GM18870 (cell line): Measurements from ENCODE around the gene STAG1.
"Not testable (repeated sequence)": the region's sequence is repeated elsewhere in the genome, so short reads cannot be mapped to it uniquely, and the experiment has no call there.

Experiments
- ATAC-seq: cut with Tn5 transposase; IDR thresholded peaks from one replicate; pipeline ENCODE4 v1.9.1; 2021; ENCODE audit warnings: moderate library complexity; ENCODE audit not compliant: unreplicated experiment

The STAG1 gene

DNA sequence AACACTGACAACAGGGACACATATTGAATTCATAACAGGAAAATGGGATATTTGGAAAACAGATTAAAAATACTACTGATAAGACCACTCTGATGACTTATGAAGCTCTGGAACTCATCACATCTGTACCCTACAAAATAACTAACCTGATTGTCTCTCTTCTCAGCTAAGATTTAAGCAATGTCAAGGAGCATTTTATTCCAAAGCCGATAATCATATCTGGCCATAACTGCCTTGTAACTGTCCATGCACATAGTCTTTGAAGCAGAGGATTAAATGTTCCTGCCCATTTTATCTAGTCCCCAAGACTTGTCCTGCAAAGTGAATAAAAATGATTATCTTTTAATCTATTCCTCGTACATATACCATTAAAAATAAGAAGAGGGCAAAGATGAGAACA lies 234.1 kb downstream of the STAG1 start:
- ATAC-seq = no peak

DNA sequence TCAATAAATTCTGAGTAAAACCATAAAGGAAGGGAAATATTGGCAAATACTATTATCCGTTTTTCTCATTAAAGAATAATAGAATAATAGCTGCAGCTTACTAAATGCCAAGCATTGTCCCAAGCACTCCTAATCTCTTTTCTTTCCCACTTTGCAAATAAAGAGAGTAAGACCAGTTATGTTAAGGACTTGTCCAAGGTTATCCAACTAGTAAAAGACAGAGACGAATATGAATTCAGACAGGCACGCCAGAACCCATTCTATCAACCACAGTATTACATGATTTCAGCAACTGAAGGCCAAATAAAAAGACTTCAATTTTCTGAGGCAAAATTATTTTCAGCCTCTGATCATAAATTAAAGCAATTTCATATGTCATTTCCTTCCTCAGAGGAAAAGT lies 235.5 kb downstream of the STAG1 start:
- no peak for ATAC-seq

DNA sequence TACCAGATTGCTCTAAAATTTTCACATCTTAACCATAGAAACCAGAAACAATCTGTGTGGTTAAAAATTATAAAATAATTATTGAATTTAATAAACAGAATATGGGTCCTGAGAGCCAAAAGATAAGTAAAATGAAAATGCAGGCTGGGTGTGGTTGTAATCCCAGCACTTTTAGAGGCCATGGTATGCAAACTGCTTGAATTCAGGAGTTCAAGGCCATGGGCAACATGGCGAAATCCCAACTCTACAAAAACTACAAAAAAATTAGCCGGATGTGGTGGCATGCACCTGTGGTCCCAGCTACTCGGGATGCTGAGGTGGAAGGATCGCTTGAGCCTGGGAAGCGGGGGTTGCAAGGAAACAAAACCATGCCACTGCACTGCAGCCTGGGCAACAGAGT lies 236.1 kb downstream of the STAG1 start:
- ATAC-seq = no peak

DNA sequence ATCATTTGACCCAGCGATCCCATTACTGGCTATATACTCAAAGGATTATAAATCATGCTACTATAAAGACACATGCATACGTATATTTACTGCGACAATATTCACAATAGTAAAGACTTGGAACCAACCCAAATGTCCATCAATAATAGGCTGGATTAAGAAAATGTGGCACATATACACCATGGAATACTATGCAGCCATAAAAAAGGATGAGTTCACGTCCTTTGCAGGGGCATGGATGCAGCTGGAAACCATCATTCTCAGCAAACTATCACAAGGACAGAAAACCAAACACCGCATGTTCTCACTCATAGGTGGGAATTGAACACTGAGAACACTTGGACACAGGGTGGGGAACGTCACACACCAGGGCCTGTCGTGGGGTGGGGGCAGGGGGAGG lies 237.6 kb downstream of the STAG1 start:
- ATAC-seq = not testable (repeated sequence)

DNA sequence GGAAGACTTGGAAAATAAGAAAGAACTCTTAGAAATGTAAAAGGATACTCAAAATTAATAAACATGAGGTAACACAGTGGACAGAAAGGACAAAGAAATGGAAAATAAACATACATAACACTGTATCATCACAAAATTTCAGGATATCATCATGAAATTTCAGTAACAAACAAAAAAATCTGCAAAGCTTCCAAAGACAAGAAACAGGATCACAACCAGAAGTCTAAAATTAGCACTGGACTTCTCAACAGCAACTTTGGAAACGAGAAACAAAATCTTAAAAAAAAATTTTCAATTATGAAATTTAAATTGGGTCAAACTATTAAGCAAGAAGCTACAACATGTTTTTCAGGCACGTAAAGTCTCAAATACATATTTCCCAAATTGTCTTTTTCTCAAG lies 238.8 kb downstream of the STAG1 start:
- ATAC-seq = no peak

DNA sequence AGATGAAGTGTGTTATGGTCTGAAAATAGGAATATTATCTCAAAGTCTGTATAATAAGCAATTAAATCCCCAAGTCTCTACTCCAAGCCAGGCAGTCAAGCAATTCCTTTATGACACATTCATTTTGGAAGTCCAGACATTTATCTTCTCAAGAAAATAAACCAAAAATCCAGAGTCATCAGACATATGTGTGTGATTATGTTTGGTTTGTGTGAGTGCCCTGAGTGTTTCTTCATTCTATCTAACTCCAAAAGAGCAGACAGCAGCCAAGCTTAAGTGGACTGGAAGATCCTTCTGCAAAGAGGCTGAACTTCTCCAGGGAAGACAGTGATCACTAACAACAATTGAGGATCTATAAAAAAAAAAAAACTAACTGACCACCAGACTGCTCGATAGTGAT lies 239.8 kb downstream of the STAG1 start:
- ATAC-seq = no peak

DNA sequence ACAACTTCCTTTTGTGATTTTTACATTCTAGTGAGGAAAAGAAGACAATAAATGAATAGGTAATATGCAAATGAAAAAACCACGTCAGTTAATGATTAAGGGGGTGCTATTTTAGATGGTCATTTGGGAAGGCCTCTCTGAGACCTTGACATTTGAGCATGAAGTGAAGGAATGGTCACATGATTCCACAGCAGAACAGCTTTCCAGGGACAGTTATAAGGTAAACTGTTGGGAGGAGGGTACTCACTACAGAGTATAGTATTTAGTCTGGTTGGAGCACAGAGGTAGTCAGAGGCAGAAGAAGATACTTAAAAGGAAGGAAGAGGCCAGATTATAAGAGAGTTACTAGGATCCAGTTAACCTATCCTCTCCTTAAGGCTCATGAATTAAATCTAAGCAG lies 246.5 kb downstream of the STAG1 start:
- ATAC-seq = no peak

DNA sequence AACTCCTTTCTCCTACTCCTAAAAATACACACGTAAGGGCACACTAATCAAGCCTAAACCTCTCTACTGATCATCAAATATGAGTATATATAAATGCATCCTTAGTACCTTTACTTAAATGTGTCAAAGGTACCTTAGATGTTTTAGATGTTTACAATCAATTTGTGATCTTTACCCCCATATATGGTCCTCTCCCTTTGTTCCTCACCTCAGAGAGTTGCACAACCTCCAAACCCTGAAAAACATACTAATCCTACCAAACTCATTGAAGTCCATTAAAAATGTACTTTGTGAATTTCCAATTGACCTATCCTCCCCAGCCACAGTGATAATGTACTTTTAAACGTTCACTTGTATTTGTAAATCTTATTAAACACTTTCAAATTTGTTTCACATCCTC lies 249.1 kb downstream of the STAG1 start:
- no peak for ATAC-seq

DNA sequence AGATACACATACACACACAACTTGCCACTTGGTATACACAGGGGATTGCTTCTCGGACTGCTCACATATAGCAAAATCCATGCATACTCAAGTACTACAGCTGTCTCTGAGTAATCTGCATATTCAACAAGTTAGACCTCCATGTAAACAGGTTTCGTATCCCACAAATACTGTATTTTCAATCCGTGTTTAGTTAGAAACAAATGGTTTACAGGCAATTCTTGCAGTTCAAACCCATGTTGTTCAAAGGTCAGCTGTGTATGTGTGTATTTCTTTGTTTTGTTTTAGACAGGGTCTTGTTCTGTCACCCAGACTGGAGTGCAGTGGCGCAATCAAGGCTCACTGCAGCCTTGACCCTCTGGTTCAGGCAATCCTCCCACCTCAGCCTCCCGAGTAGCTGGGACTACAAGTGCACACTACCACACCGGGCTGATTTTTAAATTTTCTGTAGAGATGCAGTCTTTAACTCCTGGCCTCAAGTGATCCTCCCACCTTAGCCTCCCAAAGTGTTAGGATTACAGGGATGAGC lies 253.2 kb downstream of the STAG1 start:
- ATAC-seq = no peak

DNA sequence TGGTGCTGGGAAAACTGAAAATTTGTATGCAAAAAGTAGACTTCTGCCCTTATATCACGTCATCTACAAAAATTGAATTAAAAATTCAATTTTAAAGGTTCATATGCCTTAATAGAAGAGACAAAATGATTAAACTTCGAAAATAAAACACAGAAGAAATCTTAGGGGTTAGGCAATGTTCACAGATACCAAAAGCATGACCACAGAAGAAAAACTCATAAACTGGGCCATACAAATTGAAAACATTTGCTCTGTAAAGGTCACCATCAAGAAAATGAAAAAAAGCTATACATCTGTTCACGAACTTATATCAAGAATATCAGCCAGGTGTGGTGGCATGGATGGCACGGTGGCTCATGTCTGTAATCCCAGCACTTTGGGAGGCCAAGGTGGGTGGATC lies 257.0 kb downstream of the STAG1 start:
- no peak for ATAC-seq

DNA sequence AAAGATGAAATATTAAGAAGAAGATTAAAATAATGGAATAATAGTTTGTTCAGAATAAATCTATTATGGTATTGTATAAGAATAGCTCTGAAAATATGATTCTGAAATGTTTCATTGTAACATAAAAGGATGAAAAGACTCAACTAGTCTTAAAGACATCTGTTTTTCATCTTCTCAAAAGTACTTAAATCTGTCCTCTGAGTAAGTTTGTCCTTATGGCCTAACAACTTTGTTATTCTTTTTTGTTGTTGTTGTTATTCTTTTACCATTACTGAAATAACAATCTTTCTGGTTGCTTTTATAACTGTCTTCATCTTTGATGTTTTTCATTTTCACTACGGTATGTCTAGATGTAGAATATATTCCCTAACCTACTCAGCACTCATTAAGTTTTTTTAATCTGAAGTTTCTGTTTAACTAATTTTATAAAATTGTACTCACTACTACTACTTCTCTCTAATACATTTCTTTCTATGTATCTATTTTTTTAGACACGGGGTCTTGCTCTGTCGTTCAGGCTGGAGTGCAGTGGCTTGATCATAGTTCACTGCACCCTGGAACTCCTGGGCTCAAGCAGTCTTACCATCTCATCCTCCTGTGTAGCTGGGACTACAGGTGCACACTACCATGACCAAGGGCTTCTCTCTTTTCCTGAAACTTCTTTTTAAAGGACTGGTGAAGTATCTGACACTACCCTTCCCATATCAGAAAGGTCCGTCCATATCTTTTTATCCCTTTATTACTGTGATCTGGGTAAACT lies 261.4 kb downstream of the STAG1 start:
- ATAC-seq = no peak

DNA sequence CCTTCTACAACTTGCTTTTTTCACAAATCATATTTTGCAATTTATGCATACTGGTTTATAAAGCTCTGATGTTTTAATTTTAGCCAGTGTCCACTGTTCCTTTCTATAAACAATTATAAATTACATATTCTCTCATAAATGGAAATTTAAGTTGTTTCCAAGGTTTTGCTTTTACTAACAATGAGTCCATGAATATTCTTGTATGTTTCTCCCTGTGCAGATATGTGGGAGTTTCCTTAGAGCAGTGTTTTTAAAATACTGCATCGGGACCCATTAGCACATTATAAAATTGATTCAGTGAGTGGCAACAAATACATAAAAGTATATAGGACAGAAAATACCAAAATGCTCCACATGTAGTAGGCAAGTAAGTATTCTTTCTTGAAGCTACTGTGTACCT lies 266.4 kb downstream of the STAG1 start:
- no peak for ATAC-seq

DNA sequence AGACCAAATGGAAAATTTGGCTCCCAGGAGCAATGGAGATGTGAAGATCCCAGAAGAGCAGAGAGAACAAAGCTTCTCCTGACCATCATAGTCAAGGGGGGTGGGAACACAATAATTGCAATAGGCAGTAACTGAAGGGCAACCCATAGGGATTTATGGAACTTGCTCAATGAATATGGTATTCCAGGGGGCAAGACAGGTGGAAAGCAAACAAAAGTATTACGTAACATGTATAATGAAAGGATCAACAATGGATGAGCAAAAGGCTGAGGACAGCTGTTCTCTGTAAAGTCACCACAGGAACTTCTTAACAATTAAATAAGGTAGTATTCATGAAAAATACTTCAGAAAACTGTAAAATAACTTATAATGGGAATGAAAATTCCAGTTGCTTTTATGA lies 275.9 kb downstream of the STAG1 start:
- no peak for ATAC-seq

DNA sequence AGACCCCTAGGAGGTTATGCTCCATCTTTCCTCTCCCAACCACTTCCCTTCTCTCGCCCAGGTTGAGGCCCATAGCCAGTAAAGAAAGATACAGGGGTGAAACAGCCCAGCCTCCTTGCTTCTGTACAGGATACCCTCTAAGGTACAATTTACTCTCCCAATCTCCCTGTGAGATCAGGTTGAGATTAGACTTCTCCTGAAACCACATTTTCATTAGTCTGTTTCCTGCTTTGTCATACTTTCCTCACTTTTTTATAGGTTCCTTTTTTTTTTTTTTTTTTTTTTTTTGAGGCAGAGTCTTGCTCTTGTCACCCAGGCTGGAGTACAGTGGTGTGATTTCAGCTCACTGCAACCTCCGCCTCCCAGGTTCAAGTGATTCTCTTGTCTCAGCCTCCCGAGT lies 277.3 kb downstream of the STAG1 start:
- not testable (repeated sequence) for ATAC-seq

DNA sequence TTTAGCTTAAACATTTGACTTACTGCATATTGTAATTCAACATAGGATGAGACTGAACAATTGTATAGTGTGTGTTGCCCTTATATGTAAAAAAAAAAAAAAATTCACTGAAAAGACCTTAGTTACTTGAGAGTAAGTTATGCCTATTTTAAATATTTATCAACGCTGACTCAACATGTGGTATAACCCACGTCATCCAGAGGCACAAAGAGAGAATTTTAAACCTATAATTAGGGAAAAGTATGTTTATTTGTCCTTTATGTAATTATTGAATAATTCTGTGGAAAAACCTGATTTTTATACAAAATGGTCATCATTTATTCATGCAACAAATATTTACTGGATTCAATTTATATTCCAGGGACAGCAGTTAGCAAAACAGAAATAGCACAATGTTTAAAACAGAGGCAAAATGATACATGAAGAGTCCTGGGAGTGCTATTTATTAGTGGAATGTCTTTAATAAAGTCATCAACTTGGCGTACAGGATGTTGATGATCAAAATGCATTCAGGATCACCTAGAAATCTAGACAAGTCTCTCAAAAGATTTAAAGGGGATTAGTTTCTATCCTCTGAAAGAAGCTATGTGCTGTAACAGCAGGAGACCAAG lies 278.4 kb downstream of the STAG1 start:
- ATAC-seq = no peak

DNA sequence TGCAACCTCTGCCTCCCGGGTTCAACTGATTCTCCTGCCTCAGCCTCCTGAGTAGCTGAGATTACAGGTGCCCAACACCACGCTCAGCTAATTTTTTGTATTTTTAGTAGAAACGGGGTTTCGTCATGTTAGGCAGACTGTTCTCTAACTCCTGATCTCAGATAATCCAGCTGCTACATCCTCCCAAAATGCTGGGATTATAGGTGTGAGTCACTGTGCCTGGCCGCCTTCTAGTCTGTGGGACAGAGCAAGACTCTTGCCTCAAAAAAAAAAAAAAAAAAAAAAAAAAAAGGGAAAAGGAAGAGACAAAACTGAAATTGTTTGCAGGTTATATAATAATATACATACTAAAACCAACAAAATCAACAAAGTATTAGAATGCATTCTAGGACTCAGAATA lies 286.9 kb downstream of the STAG1 start:
- ATAC-seq = no peak

DNA sequence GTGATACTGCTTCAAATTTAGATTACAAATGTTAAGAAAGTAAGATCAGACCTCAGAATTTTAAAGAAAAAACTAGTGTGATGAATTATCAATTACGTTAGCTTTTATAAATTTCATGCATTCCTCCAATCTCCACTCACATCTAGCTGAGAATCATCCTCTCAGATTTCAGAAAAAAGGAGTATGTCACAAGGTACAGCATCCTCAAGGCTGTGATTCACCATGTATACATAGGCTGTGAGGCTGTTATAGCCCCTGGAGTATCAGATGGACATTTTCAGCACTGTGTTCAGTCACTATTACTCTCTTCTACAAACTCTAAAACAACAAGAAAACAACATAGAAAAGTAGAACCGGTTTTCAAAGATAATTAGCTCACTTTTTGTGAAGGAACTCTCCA lies 287.7 kb downstream of the STAG1 start:
- ATAC-seq = no peak

DNA sequence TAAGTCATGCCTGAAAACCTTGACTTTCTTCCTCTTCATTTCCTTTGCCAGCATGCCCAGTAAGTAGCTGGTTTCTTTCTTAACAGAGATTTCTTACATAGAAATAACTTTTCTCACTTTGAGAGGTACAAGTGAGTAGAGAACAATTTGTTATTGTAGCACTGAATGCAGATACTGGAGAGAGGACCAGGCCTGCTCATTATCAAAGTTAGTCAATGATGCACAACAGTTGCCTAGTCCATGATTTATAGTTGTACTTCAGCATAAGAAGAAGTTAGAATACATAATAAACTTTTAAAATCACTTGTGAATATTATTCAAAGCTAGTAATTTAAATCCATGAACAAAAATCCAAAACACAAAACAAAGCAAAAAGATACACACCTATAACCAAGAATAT lies 289.0 kb downstream of the STAG1 start:
- ATAC-seq = no peak

DNA sequence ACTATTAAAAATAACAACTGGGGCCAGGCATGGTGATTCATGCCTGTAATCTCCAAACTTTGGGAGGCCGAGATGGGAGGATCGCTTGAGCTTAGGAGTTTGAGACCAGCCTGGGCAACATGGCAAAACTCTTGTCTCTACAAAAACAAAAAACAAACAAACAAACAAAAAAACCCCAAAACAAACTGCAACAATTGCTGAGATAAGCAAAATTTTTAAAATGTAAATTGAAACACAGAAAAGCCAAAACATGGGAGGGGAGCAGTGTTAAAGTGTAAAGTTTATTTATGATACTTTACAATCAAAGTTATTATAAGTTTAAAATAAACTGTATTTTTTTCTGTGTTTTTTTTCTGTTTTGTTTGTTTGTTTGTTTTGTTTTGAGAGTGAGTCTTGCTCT lies 294.4 kb downstream of the STAG1 start:
- no peak for ATAC-seq

DNA sequence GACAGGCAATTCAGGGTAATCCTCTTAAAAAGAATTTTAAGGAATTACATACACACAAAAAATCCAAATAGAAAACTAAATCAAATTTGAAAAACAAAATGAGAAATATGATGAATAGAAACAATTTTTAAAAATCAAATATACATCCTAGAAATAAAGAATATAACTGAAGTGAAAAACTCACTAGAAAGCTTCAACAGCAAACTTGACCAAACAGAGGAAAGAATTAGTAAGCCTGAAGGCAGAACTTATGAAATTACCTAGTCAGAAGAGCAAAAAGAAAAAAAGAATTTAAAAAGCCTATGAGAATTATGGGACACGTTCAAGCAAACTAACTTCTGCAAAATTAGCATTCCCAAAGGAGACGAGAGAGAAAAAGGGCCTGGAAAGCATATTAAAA lies 296.0 kb downstream of the STAG1 start:
- ATAC-seq = no peak

DNA sequence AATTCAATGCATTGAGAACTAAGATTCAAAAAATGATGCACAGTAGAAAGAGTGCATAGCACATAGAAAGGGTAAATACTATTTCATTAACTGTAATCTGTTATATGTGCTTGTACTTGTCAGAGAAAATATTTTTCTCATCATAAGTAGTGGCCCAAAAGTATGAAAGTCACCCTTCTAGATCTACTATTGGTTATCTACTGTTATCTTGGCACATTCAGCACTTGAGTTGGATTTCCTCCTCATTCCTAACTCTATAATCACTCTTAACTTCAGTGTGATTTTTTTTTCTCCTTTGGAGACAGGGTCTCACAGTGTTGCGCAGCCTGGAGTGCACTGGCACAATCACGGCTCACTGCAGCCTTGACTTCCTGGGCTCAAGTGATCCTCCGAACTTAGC lies 307.6 kb downstream of the STAG1 start:
- no peak for ATAC-seq

DNA sequence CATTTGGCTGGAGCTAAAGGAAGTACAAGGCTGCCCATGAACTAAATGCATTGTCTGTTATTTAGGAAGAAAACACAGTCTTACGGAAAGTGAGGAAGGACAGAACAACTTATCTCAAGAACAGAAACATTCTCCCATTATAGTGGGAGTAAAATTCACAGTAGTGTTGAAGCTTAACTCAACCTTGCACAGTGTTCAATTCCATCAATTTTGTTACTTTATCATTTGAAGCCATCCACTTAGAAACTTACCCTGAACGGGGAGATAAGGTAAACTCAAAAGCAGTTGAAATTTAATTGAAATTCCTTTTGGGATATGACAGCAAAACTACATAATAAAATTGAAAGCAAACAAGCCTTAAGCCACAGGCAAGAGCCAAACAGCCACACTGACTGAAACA lies 315.1 kb downstream of the STAG1 start:
- no peak for ATAC-seq

DNA sequence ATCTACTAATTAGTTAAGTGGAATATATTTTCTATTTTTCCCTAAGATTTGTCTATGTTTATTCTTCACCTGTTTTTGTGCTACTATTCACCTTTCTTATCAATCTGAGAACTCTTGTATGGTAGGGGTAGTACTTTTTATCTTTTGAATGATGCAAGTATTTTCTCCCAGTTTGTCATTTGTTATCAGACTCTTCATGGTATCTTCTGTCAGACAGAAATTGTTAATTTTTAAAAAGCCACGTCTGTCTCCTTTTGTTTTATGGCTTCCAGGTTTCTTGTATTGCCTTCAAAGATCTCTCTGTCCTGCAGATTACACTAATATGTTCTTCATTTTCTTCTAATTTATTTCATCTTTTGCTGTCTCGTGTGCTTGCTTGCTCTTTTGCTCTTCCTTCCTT lies 317.7 kb downstream of the STAG1 start:
- no peak for ATAC-seq
